K562 (cell line): ENCODE results near the gene THAP9. TPM values are rescaled to one million over a fixed set of nuclear protein-coding genes. Genes with fewer than 3 reads are reported as not detected.
A peak's percentile ranks its signal among the peaks of the same experiment; 100 is the strongest.

Source experiments
- CBFB ChIP-seq: sonication (generic); formaldehyde crosslinking; IDR thresholded peaks from 2 replicates; pipeline ENCODE4 v1.4.0; 2020; ENCODE audit warnings: mild to moderate bottlenecking, missing genetic modification reagents
- CSDE1 ChIP-seq, 2 experiments: fragments of 450-650 bp; IDR thresholded peaks; 2 replicates each; pipeline ENCODE4 v1.6.1; 2016; ENCODE audit warnings: mild to moderate bottlenecking in 1 of 2
- EZH2 ChIP-seq: IDR thresholded peaks from 2 replicates; pipeline ENCODE4 v1.6.1; 2012; ENCODE audit warnings: low read depth, mild to moderate bottlenecking, inconsistent platforms, low read length, borderline replicate concordance
- FOS ChIP-seq: IDR thresholded peaks from 3 replicates; pipeline ENCODE4 v1.6.1; 2011; ENCODE audit not compliant: insufficient read length; ENCODE audit errors: extremely low read depth
- KLF16 ChIP-seq: IDR thresholded peaks from 2 replicates; pipeline ENCODE4 v1.6.1; 2016; ENCODE audit warnings: antibody characterized with exemption
- NELFE ChIP-seq: IDR thresholded peaks from 2 replicates; pipeline ENCODE4 v1.6.1; 2011; ENCODE audit warnings: mild to moderate bottlenecking; ENCODE audit not compliant: insufficient read depth, insufficient read length
- NONO ChIP-seq, 2 experiments: fragments of 200-400 bp in 1 of 2; fragments of 450-650 bp in 1 of 2; formaldehyde crosslinking in 1 of 2; IDR thresholded peaks; 2 replicates each; pipeline ENCODE4 v1.6.1; 2017; ENCODE audit warnings: low read depth in 2 of 2, mild to moderate bottlenecking in 2 of 2, moderate library complexity in 2 of 2, low read length in 1 of 2
- RB1 ChIP-seq: fragments of 450-650 bp; IDR thresholded peaks from 2 replicates; pipeline ENCODE4 v1.6.1; 2017; ENCODE audit warnings: low read depth, mild to moderate bottlenecking
- ZFX ChIP-seq: sonication (generic); formaldehyde crosslinking; IDR thresholded peaks from 2 replicates; pipeline ENCODE4 v1.8.0; 2022; ENCODE audit warnings: mild to moderate bottlenecking, missing genetic modification reagents, moderate library complexity
- ZNF212 ChIP-seq: fragments of 450-650 bp; formaldehyde crosslinking; IDR thresholded peaks from 2 replicates; pipeline ENCODE4 v1.4.0; 2020; ENCODE audit warnings: mild to moderate bottlenecking
- ZNF282 ChIP-seq: sonication (generic); formaldehyde crosslinking; IDR thresholded peaks from 2 replicates; pipeline ENCODE4 v1.8.1; 2023; ENCODE audit warnings: missing genetic modification reagents
- ZNF561 ChIP-seq: fragments of 450-650 bp; formaldehyde crosslinking; conservative IDR thresholded peaks from 2 replicates; pipeline ENCODE4 v1.4.0; 2020; ENCODE audit warnings: mild to moderate bottlenecking, moderate library complexity
- ZNF699 ChIP-seq: fragments of 250-450 bp; sonication (Bioruptor Pico); IDR thresholded peaks from 2 replicates; pipeline ENCODE4 v1.8.0; 2021; ENCODE audit warnings: mild to moderate bottlenecking, moderate library complexity; ENCODE audit not compliant: insufficient replicate concordance
- ZNF707 ChIP-seq: fragments of 250-450 bp; sonication (Bioruptor Pico); conservative IDR thresholded peaks from 2 replicates; pipeline ENCODE4 v1.8.0; 2022; ENCODE audit warnings: inconsistent platforms, mild to moderate bottlenecking, moderate library complexity
- polyA plus RNA-seq, 8 experiments: library from polyadenylated mRNA; depleted of rRNA in 4 of 8; stranded (reverse) in 5 of 8; unstranded in 3 of 8; fragments of >200 nt; fragmentation: Nextera tagmentation in 2 of 8; fragmentation: Illumina TruSeq in 1 of 8; extraction: Ambion mirVana in 2 of 8; extraction: Trizol in 1 of 8; gene quantifications; 2 replicates each; pipeline versions ENCODE4 v1.2.1 to v1.2.3, GENCODE V29; 2011 to 2014; ENCODE audit warnings: inconsistent platforms in 1 of 8, missing spikeins in 1 of 8
- total RNA-seq, 7 experiments: library from RNA; depleted of rRNA in 6 of 7; stranded (reverse); fragments of >200 nt in 6 of 7; fragmentation: Illumina TruSeq in 2 of 7; extraction: Trizol in 2 of 7; gene quantifications; 2 replicates each; pipeline versions ENCODE4 v1.2.1 to v1.2.3, GENCODE V29; 2011 to 2021; ENCODE audit warnings: low replicate concordance in 1 of 7
- TF ChIP-seq, protein P1 (sequence below): fragments of 450-650 bp; IDR thresholded peaks from 2 replicates; pipeline ENCODE4 v1.6.1; 2017; ENCODE audit warnings: antibody characterized with exemption, mild to moderate bottlenecking
- TF ChIP-seq, protein P2 (sequence below): fragments of 250-450 bp; sonication (Bioruptor Pico); IDR thresholded peaks from 2 replicates; pipeline ENCODE4 v1.8.0; 2021; ENCODE audit warnings: mild to moderate bottlenecking, moderate library complexity
- TF ChIP-seq, protein P3 (sequence below): fragments of 250-450 bp; sonication (Bioruptor Pico); IDR thresholded peaks from 2 replicates; pipeline ENCODE4 v1.4.0; 2020; ENCODE audit warnings: mild to moderate bottlenecking, moderate library complexity
- TF ChIP-seq, protein P4 (sequence below): IDR thresholded peaks from 3 replicates; pipeline ENCODE4 v1.6.1; 2011; ENCODE audit warnings: borderline replicate concordance, mild to moderate bottlenecking; ENCODE audit not compliant: insufficient read length, insufficient read depth

THAP9 gene
- total and polyA plus RNA-seq, 9 of the 15 experiments (the other 6 are each of a cell fraction or from before 2014, with no cell fraction given), result 3.4 to 7.0 (median 5.4) TPM

DNA sequence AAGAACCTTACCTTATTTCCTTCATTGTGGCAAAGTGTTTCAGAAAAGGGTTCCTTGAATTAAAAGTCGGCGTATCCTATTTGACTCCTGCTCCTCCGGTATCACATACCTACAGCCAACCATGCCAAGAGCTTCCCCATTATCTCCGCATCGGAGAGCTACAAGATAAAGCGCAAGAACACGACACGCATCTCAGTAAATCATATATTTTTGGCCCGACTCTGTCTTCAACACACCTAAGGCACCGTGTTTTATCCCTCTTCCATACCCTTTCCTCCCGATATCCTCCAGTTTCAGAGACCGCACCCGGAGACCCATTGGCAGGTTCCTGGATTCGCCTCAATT lies 497 bp upstream of the THAP9 start (continued):
- TF ChIP-seq, protein P1, sequence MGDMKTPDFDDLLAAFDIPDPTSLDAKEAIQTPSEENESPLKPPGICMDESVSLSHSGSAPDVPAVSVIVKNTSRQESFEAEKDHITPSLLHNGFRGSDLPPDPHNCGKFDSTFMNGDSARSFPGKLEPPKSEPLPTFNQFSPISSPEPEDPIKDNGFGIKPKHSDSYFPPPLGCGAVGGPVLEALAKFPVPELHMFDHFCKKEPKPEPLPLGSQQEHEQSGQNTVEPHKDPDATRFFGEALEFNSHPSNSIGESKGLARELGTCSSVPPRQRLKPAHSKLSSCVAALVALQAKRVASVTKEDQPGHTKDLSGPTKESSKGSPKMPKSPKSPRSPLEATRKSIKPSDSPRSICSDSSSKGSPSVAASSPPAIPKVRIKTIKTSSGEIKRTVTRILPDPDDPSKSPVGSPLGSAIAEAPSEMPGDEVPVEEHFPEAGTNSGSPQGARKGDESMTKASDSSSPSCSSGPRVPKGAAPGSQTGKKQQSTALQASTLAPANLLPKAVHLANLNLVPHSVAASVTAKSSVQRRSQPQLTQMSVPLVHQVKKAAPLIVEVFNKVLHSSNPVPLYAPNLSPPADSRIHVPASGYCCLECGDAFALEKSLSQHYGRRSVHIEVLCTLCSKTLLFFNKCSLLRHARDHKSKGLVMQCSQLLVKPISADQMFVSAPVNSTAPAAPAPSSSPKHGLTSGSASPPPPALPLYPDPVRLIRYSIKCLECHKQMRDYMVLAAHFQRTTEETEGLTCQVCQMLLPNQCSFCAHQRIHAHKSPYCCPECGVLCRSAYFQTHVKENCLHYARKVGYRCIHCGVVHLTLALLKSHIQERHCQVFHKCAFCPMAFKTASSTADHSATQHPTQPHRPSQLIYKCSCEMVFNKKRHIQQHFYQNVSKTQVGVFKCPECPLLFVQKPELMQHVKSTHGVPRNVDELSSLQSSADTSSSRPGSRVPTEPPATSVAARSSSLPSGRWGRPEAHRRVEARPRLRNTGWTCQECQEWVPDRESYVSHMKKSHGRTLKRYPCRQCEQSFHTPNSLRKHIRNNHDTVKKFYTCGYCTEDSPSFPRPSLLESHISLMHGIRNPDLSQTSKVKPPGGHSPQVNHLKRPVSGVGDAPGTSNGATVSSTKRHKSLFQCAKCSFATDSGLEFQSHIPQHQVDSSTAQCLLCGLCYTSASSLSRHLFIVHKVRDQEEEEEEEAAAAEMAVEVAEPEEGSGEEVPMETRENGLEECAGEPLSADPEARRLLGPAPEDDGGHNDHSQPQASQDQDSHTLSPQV, result no peak
- no peak for TF ChIP-seq ZNF212 (CRISPR knock-in tag)
- TF ChIP-seq NELFE, result no peak
- TF ChIP-seq, protein P2, sequence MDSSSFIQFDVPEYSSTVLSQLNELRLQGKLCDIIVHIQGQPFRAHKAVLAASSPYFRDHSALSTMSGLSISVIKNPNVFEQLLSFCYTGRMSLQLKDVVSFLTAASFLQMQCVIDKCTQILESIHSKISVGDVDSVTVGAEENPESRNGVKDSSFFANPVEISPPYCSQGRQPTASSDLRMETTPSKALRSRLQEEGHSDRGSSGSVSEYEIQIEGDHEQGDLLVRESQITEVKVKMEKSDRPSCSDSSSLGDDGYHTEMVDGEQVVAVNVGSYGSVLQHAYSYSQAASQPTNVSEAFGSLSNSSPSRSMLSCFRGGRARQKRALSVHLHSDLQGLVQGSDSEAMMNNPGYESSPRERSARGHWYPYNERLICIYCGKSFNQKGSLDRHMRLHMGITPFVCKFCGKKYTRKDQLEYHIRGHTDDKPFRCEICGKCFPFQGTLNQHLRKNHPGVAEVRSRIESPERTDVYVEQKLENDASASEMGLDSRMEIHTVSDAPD, result no peak
- no peak for TF ChIP-seq ZNF282 (CRISPR knock-in tag)
- no peak for TF ChIP-seq ZNF561 (CRISPR knock-in tag)
- TF ChIP-seq, protein P3, sequence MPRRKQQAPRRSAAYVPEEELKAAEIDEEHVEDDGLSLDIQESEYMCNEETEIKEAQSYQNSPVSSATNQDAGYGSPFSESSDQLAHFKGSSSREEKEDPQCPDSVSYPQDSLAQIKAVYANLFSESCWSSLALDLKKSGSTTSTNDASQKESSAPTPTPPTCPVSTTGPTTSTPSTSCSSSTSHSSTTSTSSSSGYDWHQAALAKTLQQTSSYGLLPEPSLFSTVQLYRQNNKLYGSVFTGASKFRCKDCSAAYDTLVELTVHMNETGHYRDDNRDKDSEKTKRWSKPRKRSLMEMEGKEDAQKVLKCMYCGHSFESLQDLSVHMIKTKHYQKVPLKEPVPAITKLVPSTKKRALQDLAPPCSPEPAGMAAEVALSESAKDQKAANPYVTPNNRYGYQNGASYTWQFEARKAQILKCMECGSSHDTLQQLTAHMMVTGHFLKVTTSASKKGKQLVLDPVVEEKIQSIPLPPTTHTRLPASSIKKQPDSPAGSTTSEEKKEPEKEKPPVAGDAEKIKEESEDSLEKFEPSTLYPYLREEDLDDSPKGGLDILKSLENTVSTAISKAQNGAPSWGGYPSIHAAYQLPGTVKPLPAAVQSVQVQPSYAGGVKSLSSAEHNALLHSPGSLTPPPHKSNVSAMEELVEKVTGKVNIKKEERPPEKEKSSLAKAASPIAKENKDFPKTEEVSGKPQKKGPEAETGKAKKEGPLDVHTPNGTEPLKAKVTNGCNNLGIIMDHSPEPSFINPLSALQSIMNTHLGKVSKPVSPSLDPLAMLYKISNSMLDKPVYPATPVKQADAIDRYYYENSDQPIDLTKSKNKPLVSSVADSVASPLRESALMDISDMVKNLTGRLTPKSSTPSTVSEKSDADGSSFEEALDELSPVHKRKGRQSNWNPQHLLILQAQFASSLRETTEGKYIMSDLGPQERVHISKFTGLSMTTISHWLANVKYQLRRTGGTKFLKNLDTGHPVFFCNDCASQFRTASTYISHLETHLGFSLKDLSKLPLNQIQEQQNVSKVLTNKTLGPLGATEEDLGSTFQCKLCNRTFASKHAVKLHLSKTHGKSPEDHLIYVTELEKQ (CRISPR knock-in tag), result no peak
- no peak for TF ChIP-seq NONO (IDR thresholded peaks at IDR 0.05; ENCODE audit: low read depth in 2 of 2, low read length in 1 of 2)
- TF ChIP-seq EZH2, result no peak
- TF ChIP-seq FOS, result no peak
- peak; percentile 59 to 70; a peak in 2 of 4 replicates for TF ChIP-seq CSDE1 (IDR thresholded peaks at IDR 0.05)
- TF ChIP-seq ZNF699 (CRISPR knock-in tag), result no peak
- no peak for TF ChIP-seq KLF16
- no peak for TF ChIP-seq RB1
- TF ChIP-seq ZNF707 (CRISPR knock-in tag), result no peak
- TF ChIP-seq, protein P4, sequence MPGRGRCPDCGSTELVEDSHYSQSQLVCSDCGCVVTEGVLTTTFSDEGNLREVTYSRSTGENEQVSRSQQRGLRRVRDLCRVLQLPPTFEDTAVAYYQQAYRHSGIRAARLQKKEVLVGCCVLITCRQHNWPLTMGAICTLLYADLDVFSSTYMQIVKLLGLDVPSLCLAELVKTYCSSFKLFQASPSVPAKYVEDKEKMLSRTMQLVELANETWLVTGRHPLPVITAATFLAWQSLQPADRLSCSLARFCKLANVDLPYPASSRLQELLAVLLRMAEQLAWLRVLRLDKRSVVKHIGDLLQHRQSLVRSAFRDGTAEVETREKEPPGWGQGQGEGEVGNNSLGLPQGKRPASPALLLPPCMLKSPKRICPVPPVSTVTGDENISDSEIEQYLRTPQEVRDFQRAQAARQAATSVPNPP, result no peak
- TF ChIP-seq ZFX (CRISPR knock-in tag), result no peak
- no peak for TF ChIP-seq CBFB (CRISPR knock-in tag)
